Pancreas (tissue), 10 donors: Measurements from ENCODE around the gene C19orf53. TPM values are rescaled to one million over a fixed set of nuclear protein-coding genes. Genes with fewer than 3 reads are reported as not detected.

ENCODE experiments used
- ATAC-seq, 4 donors: fragments of 200-7000 bp; cut with Tn5 transposase; one replicate each; pipeline versions ENCODE4 v1.8.0 to v1.9.1; 2020; ENCODE audit warnings: mild to moderate bottlenecking in 4 of 4, moderate library complexity in 4 of 4
- DNase-seq, 6 donors: peaks; one replicate each; pipeline ENCODE4 v3.0.0-alpha.2; 2020
- FAIRE-seq: peaks from 2 replicates; lab custom pipeline; 2012; peaks lifted over from hg19 to GRCh38; lab: Jason Lieb, UNC
- H3K27ac ChIP-seq, 4 donors: fragments of 200-600 bp; sonication (generic); 1 replicate in 3 of 4; 2 replicates in 1 of 4; pipeline versions ENCODE4 v1.5.0 to v1.8.0; 2020
- H3K27me3 ChIP-seq, 4 donors: fragments of 200-600 bp; one replicate each; pipeline ENCODE4 v1.8.0; 2021
- H3K36me3 ChIP-seq, 3 donors: fragments of 200-600 bp; sonication (generic) in 1 of 3; one replicate each; pipeline versions ENCODE4 v1.5.0 to v1.8.0; 2020 to 2021
- H3K4me1 ChIP-seq, 3 donors: fragments of 200-600 bp; one replicate each; pipeline ENCODE4 v1.8.0; 2021
- H3K4me3 ChIP-seq, 4 donors: fragments of 200-600 bp; sonication (generic) in 2 of 4; one replicate each; pipeline versions ENCODE4 v1.5.0 to v1.8.0; 2020 to 2021
- H3K9me3 ChIP-seq, 4 donors: fragments of 200-600 bp; one replicate each; pipeline ENCODE4 v1.8.0; 2021
- CTCF ChIP-seq, 4 donors: fragments of 200-600 bp; sonication (generic) in 3 of 4; IDR thresholded peaks; one replicate each; pipeline versions ENCODE4 v1.5.0 to v1.8.0; 2021; ENCODE audit warnings: antibody characterized with exemption in 4 of 4
- WGBS, 2 donors: extraction: QIAGEN DNeasy Blood & Tissue Kit; methylation state at CpG; one replicate each; pipeline ENCODE4 v1.1.7; 2013; 5-methylcytosine and 5-hydroxymethylcytosine counted together
- intact Hi-C, 3 donors: fragments of 100-400 bp; cut with DNase I; formaldehyde crosslinking; loops; one replicate each; pipeline versions ENCODE4 v1.11.1 to v1.14.2; 2022
- polyA plus RNA-seq, 2 donors: library from polyadenylated mRNA; stranded (reverse); fragments of 200-250 nt; gene quantifications; one replicate each; pipeline ENCODE4 v1.2.3, GENCODE V29; 2013
- total RNA-seq, 6 donors: library from RNA; stranded (reverse); fragmentation: NEBNext Ultra II Directional in 4 of 6; extraction: Animal tissue kit (Norgen Biotek cat#: 25700) in 4 of 6; gene quantifications; one replicate each; pipeline versions ENCODE4 v1.2.1 to v1.2.4, GENCODE V29; 2021 to 2023
- donor health status: healthy with polysubstance abuse.
- donor health status: DM: no; HTN: no; CAD: no; lungs with moderate emphysema.
- donor health status: DM: no; HTN: no; CAD: no.
- donor health status: control.
- donor health status: control.
- donor health status: Bipolar disorder and iron deficiency.
- donor health status: DM: yes; HTN: yes; CAD: no.
- donor health status: DM: no; HTN: no; CAD: no.
- donor health status: DM: no; HTN: no; CAD: no.
- donor health status: DM: yes; HTN: yes; CAD: no.

The C19orf53 gene
- total and polyA plus RNA-seq, 8 donors = 18.9 to 99.0 (median 32.1) TPM

GRCh38 chr19:13797058-13797440 is 22.8 kb downstream of the C19orf53 start:
- H3K27me3 ChIP-seq = no peaks in the 10 kb centered on the region
- intact Hi-C loops = no loop called here
- TF ChIP-seq CTCF (IDR thresholded peaks at IDR 0.05) = no peak
- WGBS, 2 donors = 62 to 72% methylated on average over 4 of the region's 4 CpGs
- peaks cover 0 to 10% (median 9%) of the 10 kb centered on the region in 3 donors for H3K4me1 ChIP-seq
- H3K27ac ChIP-seq = peak overlapping the region in 3 of 4 donors; percentile 22 to 95 (median 84)
- DNase-seq = no peak
- no peak for FAIRE-seq
- H3K36me3 ChIP-seq = no peaks in the 10 kb centered on the region
- no peak for ATAC-seq
- H3K9me3 ChIP-seq = no peaks in the 10 kb centered on the region
- H3K4me3 ChIP-seq = peak overlapping the region in 1 of 4 donors; percentile 49

GRCh38 chr19:13797870-13798269 is 23.6 kb downstream of the C19orf53 start:
- intact Hi-C loops = no loop called here
- Histone ChIP-seq H3K27ac (peak overlapping the region in 2 of 4 donors; percentile 84 to 95), H3K4me3 (no peak overlapping the region), H3K9me3 (no peaks in the 10 kb centered on the region), H3K4me1 (peaks cover 0 to 10% (median 9%) of the 10 kb centered on the region in 3 donors), H3K36me3 (no peaks in the 10 kb centered on the region), H3K27me3 (no peaks in the 10 kb centered on the region)
- whole genome bisulfite sequencing, 2 donors = 32 to 41% methylated on average over 7 of the region's 7 CpGs
- no peak for TF ChIP-seq CTCF (IDR thresholded peaks at IDR 0.05)
- DNase-seq (no peak), FAIRE-seq (no peak), ATAC-seq (no peak)

GRCh38 chr19:13799669-13800068 is 25.4 kb downstream of the C19orf53 start:
- DNase-seq (no peak), FAIRE-seq (no peak), ATAC-seq (no peak)
- Histone ChIP-seq H3K27me3 (no peaks in the 10 kb centered on the region), H3K4me3 (no peak overlapping the region), H3K4me1 (peaks cover 0 to 10% (median 9%) of the 10 kb centered on the region in 3 donors), H3K36me3 (no peaks in the 10 kb centered on the region), H3K9me3 (no peaks in the 10 kb centered on the region), H3K27ac (no peak overlapping the region)
- intact Hi-C loops = no loop called here
- no peak for TF ChIP-seq CTCF (IDR thresholded peaks at IDR 0.05)
- WGBS, 2 donors = 92 to 94% methylated on average over 22 of the region's 22 CpGs

GRCh38 chr19:13803038-13803437 is 28.8 kb downstream of the C19orf53 start:
- H3K9me3 ChIP-seq = no peaks in the 10 kb centered on the region
- peak in 2 of 4 donors; percentile 31 to 62 for ATAC-seq
- intact Hi-C loops = no loop called here
- peak in 1 of 6 donors; percentile 55 for DNase-seq
- H3K36me3 ChIP-seq = no peaks in the 10 kb centered on the region
- no peak for TF ChIP-seq CTCF (IDR thresholded peaks at IDR 0.05)
- 47 to 51% methylated on average over 9 of the region's 9 CpGs for WGBS, 2 donors
- no peak for FAIRE-seq
- no peak overlapping the region for H3K4me3 ChIP-seq
- no peaks in the 10 kb centered on the region for H3K4me1 ChIP-seq
- H3K27ac ChIP-seq = no peak overlapping the region
- H3K27me3 ChIP-seq = no peaks in the 10 kb centered on the region

- intact Hi-C loops = no loop called here
- no peak overlapping the region for H3K27ac ChIP-seq
- no peaks in the 10 kb centered on the region for H3K27me3 ChIP-seq
- H3K4me1 ChIP-seq = no peaks in the 10 kb centered on the region
- TF ChIP-seq CTCF (IDR thresholded peaks at IDR 0.05) = peak in 2 of 4 donors; percentile 20 to 21
- peak; percentile 56 to 86 (median 76) for ATAC-seq
- no peak for FAIRE-seq
- no peak overlapping the region for H3K4me3 ChIP-seq
- H3K9me3 ChIP-seq = no peaks in the 10 kb centered on the region
- peak in 2 of 6 donors; percentile 46 to 50 for DNase-seq
- WGBS, 2 donors = 64 to 72% methylated on average over 35 of the region's 35 CpGs
- H3K36me3 ChIP-seq = peaks cover 0 to 11% (median 0%) of the 10 kb centered on the region in 3 donors
Observed at GRCh38 chr19:13804830-13805683, 30.8 kb downstream of the C19orf53 start.
